Upper lobe of left lung (tissue), 6 donors: ENCODE data around the gene MACROD2. TPM values are rescaled to one million over a fixed set of nuclear protein-coding genes. Genes with fewer than 3 reads are reported as not detected.

Experiments
- ATAC-seq, 2 donors: fragments of 200-7000 bp; cut with Tn5 transposase; one replicate each; pipeline ENCODE4 v1.9.1; 2022; ENCODE audit warnings: mild to moderate bottlenecking in 2 of 2, moderate library complexity in 2 of 2; ENCODE audit not compliant: low FRiP score in 2 of 2
- DNase-seq, 2 donors: peaks; one replicate each; pipeline ENCODE4 v3.0.0-alpha.2; 2019 to 2020
- H3K27ac ChIP-seq, 4 donors: fragments of 200-600 bp; sonication (generic); one replicate each; pipeline ENCODE4 v1.5.1; 2016 to 2019
- H3K27me3 ChIP-seq, 4 donors: fragments of 200-600 bp; sonication (generic); one replicate each; pipeline ENCODE4 v1.5.1; 2017 to 2019
- H3K36me3 ChIP-seq, 4 donors: fragments of 200-600 bp; sonication (generic); one replicate each; pipeline ENCODE4 v1.5.1; 2016 to 2019
- H3K4me1 ChIP-seq, 4 donors: fragments of 200-600 bp; sonication (generic); one replicate each; pipeline ENCODE4 v1.5.1; 2018 to 2019
- H3K4me3 ChIP-seq, 4 donors: fragments of 200-600 bp; sonication (generic); one replicate each; pipeline ENCODE4 v1.5.1; 2017 to 2019; ENCODE audit warnings: mild to moderate bottlenecking in 2 of 4, moderate library complexity in 1 of 4
- H3K9me3 ChIP-seq, 4 donors: fragments of 200-600 bp; sonication (generic); one replicate each; pipeline ENCODE4 v1.5.1; 2018 to 2019
- EP300 ChIP-seq, 4 donors: sonication (generic); formaldehyde crosslinking; IDR thresholded peaks; one replicate each; pipeline ENCODE4 v1.5.1; 2017; ENCODE audit warnings: antibody characterized with exemption in 4 of 4, control low read depth in 2 of 4
- POLR2A ChIP-seq, 4 donors: fragments of 450-650 bp; IDR thresholded peaks; one replicate each; pipeline ENCODE4 v1.5.1; 2016 to 2017; ENCODE audit warnings: antibody characterized with exemption in 4 of 4, mild to moderate bottlenecking in 2 of 4
- POLR2AphosphoS5 ChIP-seq, 2 donors: sonication (generic); formaldehyde crosslinking; IDR thresholded peaks; one replicate each; pipeline ENCODE4 v1.5.1; 2017; ENCODE audit warnings: antibody characterized with exemption in 2 of 2
- WGBS, 2 donors: methylation state at CpG; one replicate each; pipeline ENCODE4 v1.1.5; 2017 to 2018; 5-methylcytosine and 5-hydroxymethylcytosine counted together
- total RNA-seq, 6 donors: library from RNA; depleted of rRNA in 4 of 6; stranded (reverse); fragments of >200 nt in 4 of 6; gene quantifications; one replicate each; pipeline versions ENCODE4 v1.1.0 to v1.2.1, GENCODE V29; 2016 to 2021
- TF ChIP-seq, protein P1 (sequence below), 6 experiments: fragments of 450-650 bp in 4 of 6; fragments of 200-600 bp in 2 of 6; sonication (generic) in 2 of 6; IDR thresholded peaks; one replicate each; pipeline ENCODE4 v1.5.1; 2016 to 2019; ENCODE audit warnings: antibody characterized with exemption in 6 of 6
- donor health status: DM: no; HTN: no; CAD: no; lungs with moderate emphysema.
- donor health status: DM: no; HTN: yes; CAD: no; lungs with severe emphysema.

MACROD2 gene
- total RNA-seq, 6 donors from 2014 or later = 20.7 to 84.3 (median 36.3) TPM

DNA sequence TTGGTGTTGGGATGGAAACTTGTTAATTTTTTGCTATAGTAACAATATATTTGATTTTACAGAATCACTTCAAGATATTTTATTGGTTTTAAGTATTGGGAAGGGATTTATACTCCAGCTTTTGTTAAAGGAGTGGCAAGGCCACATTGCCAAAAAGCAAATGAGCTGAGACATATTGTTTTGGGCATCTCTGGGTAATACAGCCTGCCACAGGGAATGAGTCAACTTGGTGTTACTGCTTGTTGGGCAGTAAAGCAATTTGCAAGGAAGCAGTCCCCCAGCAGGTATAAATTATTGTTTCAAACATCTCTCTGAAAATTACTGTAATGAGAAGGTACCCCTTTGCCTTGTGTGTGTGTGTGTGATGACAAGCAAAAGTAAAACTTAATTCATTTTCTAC is 1210.4 kb downstream of the MACROD2 start:
- no peak for TF ChIP-seq POLR2A (IDR thresholded peaks at IDR 0.05)
- TF ChIP-seq, protein P1, sequence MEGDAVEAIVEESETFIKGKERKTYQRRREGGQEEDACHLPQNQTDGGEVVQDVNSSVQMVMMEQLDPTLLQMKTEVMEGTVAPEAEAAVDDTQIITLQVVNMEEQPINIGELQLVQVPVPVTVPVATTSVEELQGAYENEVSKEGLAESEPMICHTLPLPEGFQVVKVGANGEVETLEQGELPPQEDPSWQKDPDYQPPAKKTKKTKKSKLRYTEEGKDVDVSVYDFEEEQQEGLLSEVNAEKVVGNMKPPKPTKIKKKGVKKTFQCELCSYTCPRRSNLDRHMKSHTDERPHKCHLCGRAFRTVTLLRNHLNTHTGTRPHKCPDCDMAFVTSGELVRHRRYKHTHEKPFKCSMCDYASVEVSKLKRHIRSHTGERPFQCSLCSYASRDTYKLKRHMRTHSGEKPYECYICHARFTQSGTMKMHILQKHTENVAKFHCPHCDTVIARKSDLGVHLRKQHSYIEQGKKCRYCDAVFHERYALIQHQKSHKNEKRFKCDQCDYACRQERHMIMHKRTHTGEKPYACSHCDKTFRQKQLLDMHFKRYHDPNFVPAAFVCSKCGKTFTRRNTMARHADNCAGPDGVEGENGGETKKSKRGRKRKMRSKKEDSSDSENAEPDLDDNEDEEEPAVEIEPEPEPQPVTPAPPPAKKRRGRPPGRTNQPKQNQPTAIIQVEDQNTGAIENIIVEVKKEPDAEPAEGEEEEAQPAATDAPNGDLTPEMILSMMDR (IDR thresholded peaks at IDR 0.05) = no peak
- no peak for TF ChIP-seq EP300 (IDR thresholded peaks at IDR 0.05)
- no peak for TF ChIP-seq POLR2AphosphoS5 (IDR thresholded peaks at IDR 0.05)
- H3K4me1 ChIP-seq = no peaks in the 10 kb centered on the region
- no peak for ATAC-seq
- peaks cover 0 to 11% (median 0%) of the 10 kb centered on the region in 4 donors for H3K9me3 ChIP-seq
- no peak overlapping the region for H3K4me3 ChIP-seq
- no peaks in the 10 kb centered on the region for H3K36me3 ChIP-seq
- H3K27ac ChIP-seq = no peak overlapping the region
- DNase-seq = no peak
- H3K27me3 ChIP-seq = no peaks in the 10 kb centered on the region

- Histone ChIP-seq H3K27ac (no peak overlapping the region), H3K36me3 (no peaks in the 10 kb centered on the region), H3K4me3 (no peak overlapping the region), H3K4me1 (no peaks in the 10 kb centered on the region), H3K9me3 (peaks cover 0 to 11% (median 0%) of the 10 kb centered on the region in 4 donors), H3K27me3 (no peaks in the 10 kb centered on the region)
- DNase-seq (no peak), ATAC-seq (no peak)
- no peak for TF ChIP-seq POLR2A (IDR thresholded peaks at IDR 0.05)
- TF ChIP-seq, protein P1 (IDR thresholded peaks at IDR 0.05) = no peak
- 87 to 100% methylated on average over 1 of the region's 1 CpG for WGBS, 2 donors
Measured at GRCh38 chr20:15209537-15209936, 1214.2 kb downstream of the MACROD2 start.

GRCh38 chr20:15214051-15214450 is 1218.7 kb downstream of the MACROD2 start:
- Histone ChIP-seq H3K9me3 (no peaks in the 10 kb centered on the region), H3K27ac (no peak overlapping the region), H3K4me3 (no peak overlapping the region), H3K36me3 (no peaks in the 10 kb centered on the region), H3K4me1 (no peaks in the 10 kb centered on the region), H3K27me3 (no peaks in the 10 kb centered on the region)
- WGBS, 2 donors = 78 to 89% methylated on average over 1 of the region's 1 CpG
- no peak for DNase-seq
- no peak for ATAC-seq
- TF ChIP-seq POLR2AphosphoS5 (IDR thresholded peaks at IDR 0.05) (no peak), POLR2A (IDR thresholded peaks at IDR 0.05) (no peak), EP300 (IDR thresholded peaks at IDR 0.05) (no peak)
- TF ChIP-seq, protein P1 (IDR thresholded peaks at IDR 0.05) = no peak

DNA sequence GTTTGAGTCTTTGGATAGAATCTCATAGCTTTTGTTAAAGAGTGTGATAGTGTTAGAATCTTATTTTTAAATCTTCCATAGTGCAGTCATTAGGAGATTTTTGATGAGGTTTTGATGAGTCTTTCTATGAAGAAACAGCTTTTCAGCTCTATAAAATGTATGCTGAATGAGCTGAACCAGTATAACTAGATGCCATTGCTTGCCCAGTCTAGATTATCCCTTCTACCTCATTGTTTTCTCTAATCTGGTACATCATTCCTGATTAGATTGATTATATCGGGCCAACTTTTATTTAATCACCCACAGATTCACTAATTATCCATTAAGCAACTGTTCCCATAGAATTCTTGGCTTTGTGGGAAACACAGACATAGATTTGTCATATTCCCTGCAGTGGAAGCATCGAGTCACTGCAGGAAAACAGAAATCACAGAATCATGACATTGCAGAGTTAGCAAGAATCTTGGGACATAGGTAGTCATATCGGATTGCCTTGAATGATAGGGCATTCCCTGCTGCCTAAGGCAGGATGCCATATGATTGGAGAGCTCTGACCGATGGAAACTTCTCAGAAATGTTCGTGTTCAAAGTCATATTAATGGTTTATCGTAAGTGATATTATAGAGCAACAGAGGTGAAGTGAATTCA is 1224.8 kb downstream of the MACROD2 start:
- no peak overlapping the region for H3K27ac ChIP-seq
- 72 to 76% methylated on average over 6 of the region's 6 CpGs for WGBS, 2 donors
- no peak for ATAC-seq
- TF ChIP-seq POLR2A (IDR thresholded peaks at IDR 0.05) = no peak
- TF ChIP-seq POLR2AphosphoS5 (IDR thresholded peaks at IDR 0.05) = no peak
- no peak for TF ChIP-seq EP300 (IDR thresholded peaks at IDR 0.05)
- TF ChIP-seq, protein P1 (IDR thresholded peaks at IDR 0.05) = no peak
- no peak for DNase-seq
- H3K4me1 ChIP-seq = no peaks in the 10 kb centered on the region
- H3K9me3 ChIP-seq = no peaks in the 10 kb centered on the region
- H3K27me3 ChIP-seq = no peaks in the 10 kb centered on the region
- H3K36me3 ChIP-seq = no peaks in the 10 kb centered on the region
- H3K4me3 ChIP-seq = no peak overlapping the region
